Astrocyte (in vitro differentiated cells and primary cell): Measurements from ENCODE around the gene DISC1. TPM values are rescaled to one million over a fixed set of nuclear protein-coding genes. Genes with fewer than 3 reads are reported as not detected.

Source experiments
- DNase-seq: peaks from one replicate; pipeline ENCODE4 v3.0.0-alpha.2; 2010; ENCODE audit warnings: low read depth
- FAIRE-seq: peaks from 2 replicates; lab custom pipeline; 2011; peaks lifted over from hg19 to GRCh38; lab: Jason Lieb, UNC
- H2AFZ ChIP-seq: 2 replicates; pipeline ENCODE4 v1.6.0; 2012; ENCODE audit warnings: low read depth, low read length, inconsistent platforms
- H3K27ac ChIP-seq: 2 replicates; pipeline ENCODE4 v1.5.1; 2011; ENCODE audit warnings: low read depth, low read length, inconsistent platforms
- H3K27me3 ChIP-seq: 2 replicates; pipeline ENCODE4 v1.6.0; 2011; ENCODE audit warnings: low read length, inconsistent platforms; ENCODE audit not compliant: insufficient read depth
- H3K36me3 ChIP-seq: 2 replicates; pipeline ENCODE4 v1.5.1; 2011; ENCODE audit warnings: low read length, inconsistent platforms; ENCODE audit not compliant: insufficient read depth
- H3K4me1 ChIP-seq: 2 replicates; pipeline ENCODE4 v1.5.1; 2011; ENCODE audit warnings: low read length, inconsistent platforms; ENCODE audit not compliant: insufficient read depth
- H3K4me2 ChIP-seq: 2 replicates; pipeline ENCODE4 v1.6.0; 2012; ENCODE audit warnings: low read length, inconsistent platforms
- H3K4me3 ChIP-seq: 2 replicates; pipeline ENCODE4 v1.5.1; 2011; ENCODE audit warnings: low read depth, mild to moderate bottlenecking, low read length, inconsistent platforms; ENCODE audit not compliant: insufficient read depth
- H3K79me2 ChIP-seq: 2 replicates; pipeline ENCODE4 v1.6.0; 2012; ENCODE audit warnings: mild to moderate bottlenecking, low read length, inconsistent platforms; ENCODE audit not compliant: insufficient read depth
- H3K9ac ChIP-seq: 2 replicates; pipeline ENCODE4 v1.6.0; 2012; ENCODE audit warnings: mild to moderate bottlenecking, low read length, inconsistent platforms
- H3K9me3 ChIP-seq: 2 replicates; pipeline ENCODE4 v1.5.1; 2012; ENCODE audit warnings: low read depth, mild to moderate bottlenecking, low read length, inconsistent platforms; ENCODE audit not compliant: insufficient read depth
- H4K20me1 ChIP-seq: 2 replicates; pipeline ENCODE4 v1.6.0; 2012; ENCODE audit warnings: low read length, inconsistent platforms; ENCODE audit not compliant: insufficient read depth
- H3K27ac Mint-ChIP-seq: one replicate; pipeline ENCODE4 v1.8.0; 2021; ENCODE audit warnings: mild to moderate bottlenecking, mixed read lengths; ENCODE audit not compliant: unreplicated experiment
- H3K27me3 Mint-ChIP-seq: one replicate; pipeline ENCODE4 v1.8.0; 2021; ENCODE audit warnings: low read depth, mixed read lengths; ENCODE audit not compliant: unreplicated experiment
- H3K36me3 Mint-ChIP-seq: one replicate; pipeline ENCODE4 v1.8.0; 2021; ENCODE audit warnings: low read depth, mixed read lengths; ENCODE audit not compliant: unreplicated experiment
- H3K4me1 Mint-ChIP-seq: one replicate; pipeline ENCODE4 v1.8.0; 2021; ENCODE audit warnings: low read depth, mixed read lengths; ENCODE audit not compliant: unreplicated experiment
- H3K4me3 Mint-ChIP-seq: one replicate; pipeline ENCODE4 v1.8.0; 2021; ENCODE audit warnings: mild to moderate bottlenecking, moderate library complexity, mixed read lengths; ENCODE audit not compliant: unreplicated experiment
- H3K9me3 Mint-ChIP-seq: one replicate; pipeline ENCODE4 v1.8.0; 2021; ENCODE audit warnings: mild to moderate bottlenecking, mixed read lengths; ENCODE audit not compliant: unreplicated experiment
- EZH2 ChIP-seq: IDR thresholded peaks from 2 replicates; pipeline ENCODE4 v1.6.1; 2012; ENCODE audit warnings: mild to moderate bottlenecking, low read length, inconsistent platforms; ENCODE audit not compliant: insufficient read depth
- total RNA-seq: library from RNA; stranded (reverse); gene quantifications from 2 replicates; pipeline ENCODE4 v1.2.1, GENCODE V29; 2021
- TF ChIP-seq, protein P1 (sequence below): IDR thresholded peaks from 2 replicates; pipeline ENCODE4 v1.5.1; 2011; ENCODE audit warnings: low read depth, mild to moderate bottlenecking, inconsistent platforms, low read length, moderate library complexity; ENCODE audit not compliant: insufficient read depth

DISC1 gene
- total RNA-seq, 1 donor from 2014 or later = 9.1 TPM

GRCh38 chr1:231861541-231862481, 235.2 kb downstream of the DISC1 start:
- Histone ChIP-seq H3K9ac (no peak overlapping the region), H3K4me1 (peaks cover under 1% of the 10 kb centered on the region), H3K36me3 (no peaks in the 10 kb centered on the region), H3K9me3 (no peaks in the 10 kb centered on the region), H3K4me3 (no peak overlapping the region), H4K20me1 (no peaks in the 10 kb centered on the region), H2AFZ (no peak overlapping the region), H3K4me2 (no peak overlapping the region), H3K79me2 (no peaks in the 10 kb centered on the region), H3K27ac (no peak overlapping the region), H3K27me3 (no peaks in the 10 kb centered on the region)
- Mint-ChIP-seq H3K36me3 (no peaks in the 10 kb centered on the region), H3K27ac (no peak overlapping the region), H3K27me3 (no peaks in the 10 kb centered on the region), H3K4me3 (no peak overlapping the region), H3K9me3 (no peaks in the 10 kb centered on the region), H3K4me1 (peaks cover 13% of the 10 kb centered on the region)
- DNase-seq (peak; percentile 69), FAIRE-seq (peak; percentile 68)
- TF ChIP-seq, protein P1, sequence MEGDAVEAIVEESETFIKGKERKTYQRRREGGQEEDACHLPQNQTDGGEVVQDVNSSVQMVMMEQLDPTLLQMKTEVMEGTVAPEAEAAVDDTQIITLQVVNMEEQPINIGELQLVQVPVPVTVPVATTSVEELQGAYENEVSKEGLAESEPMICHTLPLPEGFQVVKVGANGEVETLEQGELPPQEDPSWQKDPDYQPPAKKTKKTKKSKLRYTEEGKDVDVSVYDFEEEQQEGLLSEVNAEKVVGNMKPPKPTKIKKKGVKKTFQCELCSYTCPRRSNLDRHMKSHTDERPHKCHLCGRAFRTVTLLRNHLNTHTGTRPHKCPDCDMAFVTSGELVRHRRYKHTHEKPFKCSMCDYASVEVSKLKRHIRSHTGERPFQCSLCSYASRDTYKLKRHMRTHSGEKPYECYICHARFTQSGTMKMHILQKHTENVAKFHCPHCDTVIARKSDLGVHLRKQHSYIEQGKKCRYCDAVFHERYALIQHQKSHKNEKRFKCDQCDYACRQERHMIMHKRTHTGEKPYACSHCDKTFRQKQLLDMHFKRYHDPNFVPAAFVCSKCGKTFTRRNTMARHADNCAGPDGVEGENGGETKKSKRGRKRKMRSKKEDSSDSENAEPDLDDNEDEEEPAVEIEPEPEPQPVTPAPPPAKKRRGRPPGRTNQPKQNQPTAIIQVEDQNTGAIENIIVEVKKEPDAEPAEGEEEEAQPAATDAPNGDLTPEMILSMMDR = no peak
- TF ChIP-seq EZH2 = no peak

- H2AFZ ChIP-seq = no peak overlapping the region
- peaks cover 14% of the 10 kb centered on the region for H3K4me1 Mint-ChIP-seq
- H3K36me3 Mint-ChIP-seq = no peaks in the 10 kb centered on the region
- H3K27ac Mint-ChIP-seq = no peak overlapping the region
- peaks cover 3% of the 10 kb centered on the region for H3K4me1 ChIP-seq
- no peak overlapping the region for H3K4me2 ChIP-seq
- no peaks in the 10 kb centered on the region for H3K36me3 ChIP-seq
- H3K27me3 Mint-ChIP-seq = no peaks in the 10 kb centered on the region
- no peaks in the 10 kb centered on the region for H3K27me3 ChIP-seq
- DNase-seq (no peak), FAIRE-seq (no peak)
- H4K20me1 ChIP-seq = no peaks in the 10 kb centered on the region
- H3K9me3 Mint-ChIP-seq = no peaks in the 10 kb centered on the region
- no peak overlapping the region for H3K9ac ChIP-seq
- no peaks in the 10 kb centered on the region for H3K9me3 ChIP-seq
- no peak overlapping the region for H3K27ac ChIP-seq
- no peak overlapping the region for H3K4me3 Mint-ChIP-seq
- H3K79me2 ChIP-seq = no peaks in the 10 kb centered on the region
- TF ChIP-seq, protein P1 = no peak
- no peak for TF ChIP-seq EZH2
- no peak overlapping the region for H3K4me3 ChIP-seq
These were observed 236.0 kb downstream of the DISC1 start for GRCh38 chr1:231862611-231863010.

GRCh38 chr1:231865331-231865730, 238.7 kb downstream of the DISC1 start:
- Mint-ChIP-seq H3K4me1 (peaks cover 14% of the 10 kb centered on the region), H3K36me3 (no peaks in the 10 kb centered on the region), H3K27ac (no peak overlapping the region), H3K27me3 (no peaks in the 10 kb centered on the region), H3K4me3 (no peak overlapping the region), H3K9me3 (no peaks in the 10 kb centered on the region)
- Histone ChIP-seq H3K27me3 (no peaks in the 10 kb centered on the region), H3K9me3 (no peaks in the 10 kb centered on the region), H4K20me1 (no peaks in the 10 kb centered on the region), H3K9ac (no peak overlapping the region), H3K27ac (no peak overlapping the region), H3K4me2 (no peak overlapping the region), H3K4me1 (peaks cover 3% of the 10 kb centered on the region), H3K79me2 (no peaks in the 10 kb centered on the region), H3K4me3 (no peak overlapping the region), H3K36me3 (no peaks in the 10 kb centered on the region), H2AFZ (no peak overlapping the region)
- no peak for TF ChIP-seq EZH2
- TF ChIP-seq, protein P1 = no peak
- DNase-seq = no peak
- FAIRE-seq = no peak
